Measurements from ENCODE around the gene RAX2.

DNA sequence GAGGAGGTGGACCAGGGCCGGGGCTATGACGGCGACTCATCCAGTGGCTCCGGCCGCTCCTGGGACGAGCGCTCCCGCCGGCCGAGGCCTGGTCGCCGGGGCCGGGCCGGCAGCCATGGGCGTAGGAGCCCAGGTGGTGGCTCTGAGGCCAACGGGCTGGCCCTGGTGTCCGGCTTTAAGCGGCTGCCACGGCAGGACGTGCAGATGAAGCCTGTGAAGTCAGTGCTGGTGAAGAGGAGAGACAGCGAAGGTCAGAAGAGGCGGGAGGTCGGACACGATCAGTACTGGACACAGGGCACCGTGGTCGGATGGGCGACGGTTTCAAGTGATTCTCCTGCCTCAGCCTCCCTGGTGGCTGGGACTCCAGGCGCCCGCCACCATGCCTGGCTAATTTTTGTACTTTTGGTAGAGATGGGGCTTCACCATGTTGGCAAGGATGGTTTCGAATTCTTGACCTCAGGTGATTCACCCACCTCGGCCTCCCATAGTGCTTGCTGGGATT lies 41.5 kb downstream of the RAX2 start:
- TF ChIP-seq CTCF (IDR thresholded peaks at IDR 0.05) (no peak), POLR2A (IDR thresholded peaks at IDR 0.05) (no peak)
